H1 (cell line): ENCODE measurements around the gene CRCP. TPM values are rescaled to one million over a fixed set of nuclear protein-coding genes. Genes with fewer than 3 reads are reported as not detected.

Experiments used
- ASH2L ChIP-seq: fragments of 200-600, 300-600 bp; sonication (generic); IDR thresholded peaks from one replicate; pipeline ENCODE4 v1.7.1; 2017; ENCODE audit warnings: low read length
- ATF3 ChIP-seq: IDR thresholded peaks from 2 replicates; pipeline ENCODE4 v1.6.1; 2011; ENCODE audit warnings: low read depth, mild to moderate bottlenecking, low read length; ENCODE audit not compliant: insufficient read depth
- CHD7 ChIP-seq: fragments of 300-600 bp; sonication (generic); IDR thresholded peaks from 2 replicates; pipeline ENCODE4 v1.7.1; 2012; ENCODE audit warnings: low read length, moderate library complexity, mild to moderate bottlenecking, inconsistent platforms; ENCODE audit not compliant: insufficient replicate concordance
- FOSL1 ChIP-seq: IDR thresholded peaks from 2 replicates; pipeline ENCODE4 v1.6.1; 2011; ENCODE audit warnings: mild to moderate bottlenecking, low read depth, low read length, moderate library complexity; ENCODE audit not compliant: insufficient read depth
- MAX ChIP-seq: IDR thresholded peaks from 2 replicates; pipeline ENCODE4 v1.6.1; 2012; ENCODE audit warnings: inconsistent platforms
- RNF2 ChIP-seq: fragments of 200-900, 300-1000 bp; sonication (generic); IDR thresholded peaks from 2 replicates; pipeline ENCODE4 v1.7.1; 2016; ENCODE audit warnings: borderline replicate concordance, low read depth, mild to moderate bottlenecking, antibody characterized with exemption, low read length; ENCODE audit not compliant: poor library complexity, severe bottlenecking; ENCODE audit errors: missing control alignments
- RXRA ChIP-seq: IDR thresholded peaks from 2 replicates; pipeline ENCODE4 v1.6.1; 2011; ENCODE audit warnings: low read depth, mild to moderate bottlenecking, low read length, moderate library complexity; ENCODE audit not compliant: insufficient read depth
- SAP30 ChIP-seq: fragments of 300-600 bp; sonication (generic); IDR thresholded peaks from 2 replicates; pipeline ENCODE4 v1.7.1; 2012; ENCODE audit warnings: low read length, moderate library complexity, mild to moderate bottlenecking, inconsistent platforms; ENCODE audit not compliant: insufficient read depth, insufficient replicate concordance
- SIRT6 ChIP-seq: IDR thresholded peaks from one replicate; pipeline ENCODE4 v1.7.1; 2012; ENCODE audit warnings: low read length, inconsistent platforms
- TEAD4 ChIP-seq: IDR thresholded peaks from 2 replicates; pipeline ENCODE4 v1.6.1; 2012; ENCODE audit warnings: low read depth, low read length, inconsistent platforms, mixed read lengths
- polyA plus RNA-seq, 7 experiments: library from polyadenylated mRNA; depleted of rRNA in 3 of 7; stranded (reverse) in 5 of 7; unstranded in 2 of 7; fragments of >200 nt in 5 of 7; fragments of 200-250 nt in 2 of 7; gene quantifications; 1 replicate in 5 of 7; 2 replicates in 1 of 7; 4 replicates in 1 of 7; pipeline versions ENCODE4 v1.2.1 to v1.2.3, GENCODE V29; 2011 to 2013; ENCODE audit warnings: missing spikeins in 2 of 7, mixed read lengths in 2 of 7
- total RNA-seq: library from RNA; stranded (reverse); fragmentation: NEBNext Ultra II Directional; extraction: Animal tissue kit (Norgen Biotek cat#: 25700); gene quantifications from 2 replicates; pipeline ENCODE4 v1.2.1, GENCODE V29; 2021

CRCP gene
- total and polyA plus RNA-seq, 2 of the 8 experiments (the other 6 are each of a cell fraction or from before 2014, with no cell fraction given) = 15.0 to 29.3 TPM

GRCh38 chr7:66164356-66164755 lies 49.7 kb downstream of the CRCP start (continued):
- TF ChIP-seq CHD7 = no peak
- TF ChIP-seq RXRA = no peak
- no peak for TF ChIP-seq SIRT6
- TF ChIP-seq SAP30 = no peak
- no peak for TF ChIP-seq ATF3
- TF ChIP-seq TEAD4 = no peak
- TF ChIP-seq ASH2L = no peak
- TF ChIP-seq RNF2 = no peak
- no peak for TF ChIP-seq MAX
- no peak for TF ChIP-seq FOSL1
